ENCODE results near the gene ZFP36L2.

ZFP36L2 gene

GRCh38 chr2:43262951-43263350 is 36.5 kb upstream of the ZFP36L2 start:
- TF ChIP-seq CTCF (IDR thresholded peaks at IDR 0.05; ENCODE audit: control insufficient read depth, extremely low read depth, insufficient read depth), result no peak
- no peak for DNase-seq (ENCODE audit: low read depth)
- H3K4me3 ChIP-seq (ENCODE audit: low read depth, low read length), result no peak overlapping the region

- no peak for DNase-seq (ENCODE audit: low read depth)
- no peak overlapping the region for H3K4me3 ChIP-seq (ENCODE audit: low read depth, low read length)
- TF ChIP-seq CTCF (IDR thresholded peaks at IDR 0.05; ENCODE audit: control insufficient read depth, extremely low read depth, insufficient read depth), result no peak
These were observed 35.8 kb upstream of the ZFP36L2 start for GRCh38 chr2:43262239-43262638.

- DNase-seq (ENCODE audit: low read depth), result no peak
- no peak for TF ChIP-seq CTCF (IDR thresholded peaks at IDR 0.05; ENCODE audit: control insufficient read depth, extremely low read depth, insufficient read depth)
- H3K4me3 ChIP-seq (ENCODE audit: low read depth, low read length), result no peak overlapping the region
These were observed 33.1 kb upstream of the ZFP36L2 start for GRCh38 chr2:43259512-43259911.

GRCh38 chr2:43258547-43259156 is 32.2 kb upstream of the ZFP36L2 start:
- H3K4me3 ChIP-seq (ENCODE audit: low read depth, low read length), result no peak overlapping the region
- no peak for TF ChIP-seq CTCF (IDR thresholded peaks at IDR 0.05; ENCODE audit: control insufficient read depth, extremely low read depth, insufficient read depth)
- no peak for DNase-seq (ENCODE audit: low read depth)

GRCh38 chr2:43255296-43255910 is 29.0 kb upstream of the ZFP36L2 start:
- TF ChIP-seq CTCF (IDR thresholded peaks at IDR 0.05; ENCODE audit: control insufficient read depth, extremely low read depth, insufficient read depth), result no peak
- DNase-seq (ENCODE audit: low read depth), result no peak
- no peak overlapping the region for H3K4me3 ChIP-seq (ENCODE audit: low read depth, low read length)

GRCh38 chr2:43254331-43254730 is 27.9 kb upstream of the ZFP36L2 start:
- DNase-seq (ENCODE audit: low read depth), result no peak
- H3K4me3 ChIP-seq (ENCODE audit: low read depth, low read length), result no peak overlapping the region
- TF ChIP-seq CTCF (IDR thresholded peaks at IDR 0.05; ENCODE audit: control insufficient read depth, extremely low read depth, insufficient read depth), result no peak

All from LNCaP clone FGC (cell line).